Neural progenitor cell (in vitro differentiated cells): ENCODE measurements around the gene ADNP2. TPM values are rescaled to one million over a fixed set of nuclear protein-coding genes. Genes with fewer than 3 reads are reported as not detected.
A peak's percentile ranks its signal among the peaks of the same experiment; 100 is the strongest.

Experiments used
- DNase-seq: peaks from one replicate; pipeline ENCODE4 v3.0.0-alpha.2; 2016; ENCODE audit warnings: low spot score
- H2AFZ ChIP-seq: fragments of 200-600 bp; sonication (generic); replicated peaks from 2 replicates; pipeline ENCODE4 v1.6.1; 2016; ENCODE audit warnings: antibody characterized with exemption
- H3F3A ChIP-seq: fragments of 200-600 bp; sonication (generic); 2 replicates; pipeline ENCODE4 v1.6.1; 2016; ENCODE audit warnings: antibody characterized with exemption, low read depth
- H3K27ac ChIP-seq: fragments of 200-600 bp; sonication (generic); 2 replicates; pipeline ENCODE4 v1.5.1; 2016; ENCODE audit warnings: mild to moderate bottlenecking
- H3K27me3 ChIP-seq: fragments of 200-600 bp; sonication (generic); 2 replicates; pipeline ENCODE4 v1.6.1; 2016; ENCODE audit warnings: mild to moderate bottlenecking, moderate library complexity
- H3K36me3 ChIP-seq: fragments of 200-600 bp; sonication (generic); 2 replicates; pipeline ENCODE4 v1.5.1; 2016
- H3K4me1 ChIP-seq: fragments of 200-600 bp; sonication (generic); 2 replicates; pipeline ENCODE4 v1.6.1; 2016; ENCODE audit warnings: mixed run types
- H3K4me2 ChIP-seq: fragments of 200-600 bp; sonication (generic); 2 replicates; pipeline ENCODE4 v1.6.1; 2016
- H3K4me3 ChIP-seq: fragments of 200-600 bp; sonication (generic); 2 replicates; pipeline ENCODE4 v1.5.1; 2016
- H3K79me2 ChIP-seq: fragments of 200-600 bp; sonication (generic); 2 replicates; pipeline ENCODE4 v1.6.1; 2016; ENCODE audit warnings: low read depth
- H3K9ac ChIP-seq: fragments of 200-600 bp; sonication (generic); 2 replicates; pipeline ENCODE4 v1.6.1; 2016
- H3K9me3 ChIP-seq: fragments of 200-600 bp; sonication (generic); 2 replicates; pipeline ENCODE4 v1.5.1; 2016; ENCODE audit warnings: low read depth
- H4K20me1 ChIP-seq: fragments of 200-600 bp; sonication (generic); 2 replicates; pipeline ENCODE4 v1.6.1; 2016; ENCODE audit warnings: low read depth
- H3K27ac Mint-ChIP-seq: 3 replicates; pipeline ENCODE4 v1.8.0; 2021; ENCODE audit warnings: mixed read lengths
- H3K27me3 Mint-ChIP-seq: 2 replicates; pipeline ENCODE4 v1.8.0; 2022; ENCODE audit warnings: low read depth, mild to moderate bottlenecking, inconsistent platforms, moderate library complexity, mixed read lengths; ENCODE audit not compliant: insufficient read depth
- H3K36me3 Mint-ChIP-seq: 3 replicates; pipeline ENCODE4 v1.8.0; 2021; ENCODE audit warnings: mixed read lengths
- H3K4me1 Mint-ChIP-seq: 3 replicates; pipeline ENCODE4 v1.8.0; 2021; ENCODE audit warnings: mixed read lengths
- H3K4me3 Mint-ChIP-seq: 3 replicates; pipeline ENCODE4 v1.8.0; 2021; ENCODE audit warnings: mild to moderate bottlenecking, moderate library complexity, mixed read lengths
- H3K9me3 Mint-ChIP-seq: 3 replicates; pipeline ENCODE4 v1.8.0; 2020; ENCODE audit warnings: mixed read lengths
- EZH2 ChIP-seq: fragments of 200-600 bp; sonication (generic); IDR thresholded peaks from 2 replicates; pipeline ENCODE4 v1.6.1; 2017; ENCODE audit warnings: antibody characterized with exemption, mild to moderate bottlenecking, moderate library complexity
- EZH2phosphoT487 ChIP-seq: fragments of 200-600 bp; sonication (generic); IDR thresholded peaks from 2 replicates; pipeline ENCODE4 v1.6.1; 2017; ENCODE audit warnings: antibody characterized with exemption
- total RNA-seq: library from RNA; depleted of rRNA; stranded (reverse); fragments of >200 nt; gene quantifications from 2 replicates; pipeline ENCODE4 v1.2.3, GENCODE V29; 2015; ENCODE audit warnings: low replicate concordance
- TF ChIP-seq, protein P1 (sequence below): fragments of 200-600 bp; sonication (generic); IDR thresholded peaks from 2 replicates; pipeline ENCODE4 v1.5.1; 2017; ENCODE audit warnings: antibody characterized with exemption, mild to moderate bottlenecking

ADNP2 gene
- total RNA-seq, 1 donor from 2014 or later = 72.4 TPM

GRCh38 chr18:80096032-80096565, 13.0 kb upstream of the ADNP2 start:
- Mint-ChIP-seq H3K36me3 (no peaks in the 10 kb centered on the region), H3K27ac (no peak overlapping the region), H3K27me3 (peaks cover 2% of the 10 kb centered on the region), H3K4me3 (no peak overlapping the region), H3K9me3 (peaks cover 6% of the 10 kb centered on the region), H3K4me1 (no peaks in the 10 kb centered on the region)
- TF ChIP-seq EZH2phosphoT487 (no peak), EZH2 (no peak)
- TF ChIP-seq, protein P1, sequence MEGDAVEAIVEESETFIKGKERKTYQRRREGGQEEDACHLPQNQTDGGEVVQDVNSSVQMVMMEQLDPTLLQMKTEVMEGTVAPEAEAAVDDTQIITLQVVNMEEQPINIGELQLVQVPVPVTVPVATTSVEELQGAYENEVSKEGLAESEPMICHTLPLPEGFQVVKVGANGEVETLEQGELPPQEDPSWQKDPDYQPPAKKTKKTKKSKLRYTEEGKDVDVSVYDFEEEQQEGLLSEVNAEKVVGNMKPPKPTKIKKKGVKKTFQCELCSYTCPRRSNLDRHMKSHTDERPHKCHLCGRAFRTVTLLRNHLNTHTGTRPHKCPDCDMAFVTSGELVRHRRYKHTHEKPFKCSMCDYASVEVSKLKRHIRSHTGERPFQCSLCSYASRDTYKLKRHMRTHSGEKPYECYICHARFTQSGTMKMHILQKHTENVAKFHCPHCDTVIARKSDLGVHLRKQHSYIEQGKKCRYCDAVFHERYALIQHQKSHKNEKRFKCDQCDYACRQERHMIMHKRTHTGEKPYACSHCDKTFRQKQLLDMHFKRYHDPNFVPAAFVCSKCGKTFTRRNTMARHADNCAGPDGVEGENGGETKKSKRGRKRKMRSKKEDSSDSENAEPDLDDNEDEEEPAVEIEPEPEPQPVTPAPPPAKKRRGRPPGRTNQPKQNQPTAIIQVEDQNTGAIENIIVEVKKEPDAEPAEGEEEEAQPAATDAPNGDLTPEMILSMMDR = no peak
- no peak overlapping the region for H3K9ac ChIP-seq
- no peak for DNase-seq
- no peaks in the 10 kb centered on the region for H3K4me1 ChIP-seq
- no peak overlapping the region for H3K4me3 ChIP-seq
- no peak overlapping the region for H2AFZ ChIP-seq
- no peak overlapping the region for H3K4me2 ChIP-seq
- no peaks in the 10 kb centered on the region for H3K36me3 ChIP-seq
- H4K20me1 ChIP-seq = no peaks in the 10 kb centered on the region
- no peaks in the 10 kb centered on the region for H3K27me3 ChIP-seq
- no peaks in the 10 kb centered on the region for H3F3A ChIP-seq
- no peak overlapping the region for H3K27ac ChIP-seq
- no peaks in the 10 kb centered on the region for H3K9me3 ChIP-seq
- H3K79me2 ChIP-seq = no peaks in the 10 kb centered on the region

GRCh38 chr18:80097201-80097600, 11.9 kb upstream of the ADNP2 start:
- no peak overlapping the region for H3K4me3 ChIP-seq
- H3K4me2 ChIP-seq = no peak overlapping the region
- no peak overlapping the region for H3K27ac Mint-ChIP-seq
- DNase-seq = no peak
- H3K79me2 ChIP-seq = no peaks in the 10 kb centered on the region
- no peak overlapping the region for H2AFZ ChIP-seq
- no peaks in the 10 kb centered on the region for H3K4me1 Mint-ChIP-seq
- H3K9ac ChIP-seq = no peak overlapping the region
- no peak overlapping the region for H3K27ac ChIP-seq
- no peak for TF ChIP-seq EZH2
- TF ChIP-seq, protein P1 = no peak
- no peak for TF ChIP-seq EZH2phosphoT487
- no peak overlapping the region for H3K4me3 Mint-ChIP-seq
- H4K20me1 ChIP-seq = no peaks in the 10 kb centered on the region
- peaks cover 6% of the 10 kb centered on the region for H3K9me3 Mint-ChIP-seq
- no peaks in the 10 kb centered on the region for H3F3A ChIP-seq
- H3K36me3 Mint-ChIP-seq = no peaks in the 10 kb centered on the region
- H3K27me3 ChIP-seq = no peaks in the 10 kb centered on the region
- H3K36me3 ChIP-seq = no peaks in the 10 kb centered on the region
- H3K27me3 Mint-ChIP-seq = peaks cover 2% of the 10 kb centered on the region
- H3K9me3 ChIP-seq = no peaks in the 10 kb centered on the region
- no peaks in the 10 kb centered on the region for H3K4me1 ChIP-seq

DNA sequence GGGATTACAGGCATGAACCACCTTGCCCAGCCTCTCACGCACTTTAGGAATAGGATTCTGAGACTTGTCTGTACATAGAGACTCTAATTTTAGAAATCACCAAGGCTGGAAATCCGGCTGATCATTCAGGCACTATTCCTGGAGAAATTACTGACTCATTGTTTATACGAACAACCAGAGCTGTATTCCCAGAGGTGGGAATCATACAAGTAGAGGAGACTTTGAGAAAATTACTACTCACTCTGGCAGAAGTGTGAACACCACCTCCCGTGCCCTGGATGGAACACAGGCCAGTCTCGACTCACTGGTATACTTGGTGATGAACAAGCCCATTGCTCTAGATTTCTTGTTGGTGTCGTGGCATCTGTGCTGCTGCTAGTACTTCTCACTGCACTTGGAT, 5.8 kb upstream of the ADNP2 start:
- no peaks in the 10 kb centered on the region for H3K79me2 ChIP-seq
- H3K27ac ChIP-seq = no peak overlapping the region
- Mint-ChIP-seq H3K36me3 (no peaks in the 10 kb centered on the region), H3K9me3 (no peaks in the 10 kb centered on the region), H3K27me3 (peaks cover 4% of the 10 kb centered on the region), H3K4me1 (peaks cover 13% of the 10 kb centered on the region), H3K27ac (no peak overlapping the region), H3K4me3 (no peak overlapping the region)
- no peaks in the 10 kb centered on the region for H4K20me1 ChIP-seq
- H3K36me3 ChIP-seq = no peaks in the 10 kb centered on the region
- H3K4me2 ChIP-seq = peak overlapping the region; percentile 33
- no peak for DNase-seq
- no peaks in the 10 kb centered on the region for H3K27me3 ChIP-seq
- no peak overlapping the region for H2AFZ ChIP-seq
- TF ChIP-seq EZH2phosphoT487 = no peak
- TF ChIP-seq EZH2 = no peak
- TF ChIP-seq, protein P1 = no peak
- no peak overlapping the region for H3K4me3 ChIP-seq
- H3F3A ChIP-seq = peaks cover 37% of the 10 kb centered on the region
- H3K9me3 ChIP-seq = no peaks in the 10 kb centered on the region
- peaks cover 21% of the 10 kb centered on the region for H3K4me1 ChIP-seq
- no peak overlapping the region for H3K9ac ChIP-seq
